Measurements from ENCODE around the gene TSPOAP1. TPM values are rescaled to one million over a fixed set of nuclear protein-coding genes. Genes with fewer than 3 reads are reported as not detected.

The TSPOAP1 gene
- total and polyA plus RNA-seq, 4 donors: 22.6 to 123 (median 69.7) TPM

- H3K36me3 ChIP-seq (ENCODE audit: control insufficient read depth, insufficient read depth, low read length): peaks cover 74% of the 10 kb centered on the region
- no peak overlapping the region for H3K27ac ChIP-seq (ENCODE audit: low read depth, low read length)
- no peaks in the 10 kb centered on the region for H3K9me3 ChIP-seq (ENCODE audit: control insufficient read depth, insufficient read depth, low read length)
- H3K4me3 ChIP-seq (ENCODE audit: low read depth, low read length): no peak overlapping the region
- WGBS (ENCODE audit: insufficient coverage): 58% methylated on average over 3 of the region's 5 CpGs
- no peaks in the 10 kb centered on the region for H3K27me3 ChIP-seq (ENCODE audit: control insufficient read depth, insufficient read depth, low read length)
- H3K4me1 ChIP-seq (ENCODE audit: control insufficient read depth, insufficient read depth, low read length): no peaks in the 10 kb centered on the region
- peak in 2 of 6 donors; percentile 16 to 35 for DNase-seq (ENCODE audit: low read depth in 4 of 6, low spot score in 6 of 6)
Measured at GRCh38 chr17:58317421-58318064, 11.1 kb downstream of the TSPOAP1 start.

DNA sequence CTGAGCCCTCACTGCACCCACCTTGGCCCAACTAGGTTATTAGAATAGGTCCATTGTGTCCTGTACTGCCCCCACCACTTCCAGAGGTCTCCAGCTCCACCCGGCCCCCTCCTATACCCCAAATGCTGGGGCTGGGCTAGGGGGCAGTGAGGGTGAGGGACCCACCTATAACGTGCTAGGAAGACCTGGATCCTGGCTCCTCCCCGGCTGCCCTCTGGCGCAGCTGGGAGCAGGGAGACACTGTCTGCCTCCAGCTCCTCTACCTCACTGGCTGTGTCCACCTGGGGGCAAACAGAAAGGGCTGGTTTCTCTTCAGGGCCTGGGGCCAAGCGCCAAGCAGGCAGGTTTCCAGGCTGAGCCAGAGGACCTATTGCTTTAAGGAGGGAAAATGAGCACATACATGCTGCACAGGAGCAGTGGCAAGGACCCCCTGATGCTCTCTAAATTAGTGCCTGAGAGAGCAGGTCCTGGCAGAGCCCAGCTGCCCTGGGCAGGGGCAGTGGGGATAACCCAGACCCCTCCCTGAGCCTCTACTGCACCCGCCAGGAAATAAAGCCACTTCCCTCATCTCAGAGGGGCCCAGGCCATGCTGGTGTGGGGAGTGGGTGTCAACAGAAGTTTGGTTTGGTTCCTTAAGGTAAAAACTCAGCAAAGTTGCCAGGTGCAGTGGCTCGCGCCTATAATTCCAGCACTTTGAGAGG lies 12.2 kb downstream of the TSPOAP1 start:
- 96% methylated on average over 6 of the region's 8 CpGs for WGBS (ENCODE audit: insufficient coverage)
- DNase-seq (ENCODE audit: low read depth in 4 of 6, low spot score in 6 of 6): no peak
- peaks cover 74% of the 10 kb centered on the region for H3K36me3 ChIP-seq (ENCODE audit: control insufficient read depth, insufficient read depth, low read length)
- H3K9me3 ChIP-seq (ENCODE audit: control insufficient read depth, insufficient read depth, low read length): no peaks in the 10 kb centered on the region
- H3K4me3 ChIP-seq (ENCODE audit: low read depth, low read length): no peak overlapping the region
- H3K27me3 ChIP-seq (ENCODE audit: control insufficient read depth, insufficient read depth, low read length): no peaks in the 10 kb centered on the region
- H3K27ac ChIP-seq (ENCODE audit: low read depth, low read length): no peak overlapping the region
- no peaks in the 10 kb centered on the region for H3K4me1 ChIP-seq (ENCODE audit: control insufficient read depth, insufficient read depth, low read length)

GRCh38 chr17:58315750-58316149 lies 12.8 kb downstream of the TSPOAP1 start:
- no peak for DNase-seq (ENCODE audit: low read depth in 4 of 6, low spot score in 6 of 6)
- WGBS (ENCODE audit: insufficient coverage): no CpG with 5 or more reads among the region's 4 CpGs
- peaks cover 79% of the 10 kb centered on the region for H3K36me3 ChIP-seq (ENCODE audit: control insufficient read depth, insufficient read depth, low read length)

DNA sequence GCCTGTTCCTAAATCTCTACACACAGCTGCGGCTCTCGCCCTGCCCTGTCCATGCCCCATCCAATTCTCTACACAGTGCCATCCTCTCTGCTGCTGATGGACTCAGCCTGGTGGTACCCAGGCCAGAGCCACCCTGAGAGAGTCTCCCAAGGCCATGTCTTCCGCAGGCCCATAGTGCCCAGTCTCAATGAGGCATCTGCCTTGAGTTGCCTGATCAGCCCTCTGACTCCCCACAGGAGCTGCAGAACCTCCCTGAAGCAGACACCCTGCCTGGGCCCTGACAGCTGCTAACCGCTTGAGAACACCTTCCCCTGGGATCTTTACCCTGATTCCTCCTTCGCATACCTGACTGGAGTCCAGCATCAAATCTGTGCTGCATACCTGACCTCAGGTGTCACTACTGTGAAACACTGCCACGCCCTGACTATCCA lies 13.3 kb downstream of the TSPOAP1 start:
- H3K36me3 ChIP-seq (ENCODE audit: control insufficient read depth, insufficient read depth, low read length): peaks cover 79% of the 10 kb centered on the region
- no peak for DNase-seq (ENCODE audit: low read depth in 4 of 6, low spot score in 6 of 6)
- no peaks in the 10 kb centered on the region for H3K9me3 ChIP-seq (ENCODE audit: control insufficient read depth, insufficient read depth, low read length)
- H3K27me3 ChIP-seq (ENCODE audit: control insufficient read depth, insufficient read depth, low read length): no peaks in the 10 kb centered on the region
- 99% methylated on average over 6 of the region's 6 CpGs for WGBS (ENCODE audit: insufficient coverage)
- no peak overlapping the region for H3K4me3 ChIP-seq (ENCODE audit: low read depth, low read length)
- no peaks in the 10 kb centered on the region for H3K4me1 ChIP-seq (ENCODE audit: control insufficient read depth, insufficient read depth, low read length)
- H3K27ac ChIP-seq (ENCODE audit: low read depth, low read length): no peak overlapping the region

More at GRCh38 chr17:58315750-58316149, 12.8 kb downstream of the TSPOAP1 start:
- Histone ChIP-seq H3K4me1 (ENCODE audit: control insufficient read depth, insufficient read depth, low read length) (no peaks in the 10 kb centered on the region), H3K4me3 (ENCODE audit: low read depth, low read length) (no peak overlapping the region), H3K27me3 (ENCODE audit: control insufficient read depth, insufficient read depth, low read length) (no peaks in the 10 kb centered on the region), H3K27ac (ENCODE audit: low read depth, low read length) (no peak overlapping the region), H3K9me3 (ENCODE audit: control insufficient read depth, insufficient read depth, low read length) (no peaks in the 10 kb centered on the region)

- 62% methylated on average over 2 of the region's 6 CpGs for WGBS (ENCODE audit: insufficient coverage)
- Histone ChIP-seq H3K4me3 (ENCODE audit: low read depth, low read length) (no peak overlapping the region), H3K27ac (ENCODE audit: low read depth, low read length) (no peak overlapping the region), H3K36me3 (ENCODE audit: control insufficient read depth, insufficient read depth, low read length) (peaks cover 79% of the 10 kb centered on the region), H3K4me1 (ENCODE audit: control insufficient read depth, insufficient read depth, low read length) (no peaks in the 10 kb centered on the region), H3K9me3 (ENCODE audit: control insufficient read depth, insufficient read depth, low read length) (no peaks in the 10 kb centered on the region), H3K27me3 (ENCODE audit: control insufficient read depth, insufficient read depth, low read length) (no peaks in the 10 kb centered on the region)
- no peak for DNase-seq (ENCODE audit: low read depth in 4 of 6, low spot score in 6 of 6)
Measured at GRCh38 chr17:58314706-58315015, 13.9 kb downstream of the TSPOAP1 start.

DNA sequence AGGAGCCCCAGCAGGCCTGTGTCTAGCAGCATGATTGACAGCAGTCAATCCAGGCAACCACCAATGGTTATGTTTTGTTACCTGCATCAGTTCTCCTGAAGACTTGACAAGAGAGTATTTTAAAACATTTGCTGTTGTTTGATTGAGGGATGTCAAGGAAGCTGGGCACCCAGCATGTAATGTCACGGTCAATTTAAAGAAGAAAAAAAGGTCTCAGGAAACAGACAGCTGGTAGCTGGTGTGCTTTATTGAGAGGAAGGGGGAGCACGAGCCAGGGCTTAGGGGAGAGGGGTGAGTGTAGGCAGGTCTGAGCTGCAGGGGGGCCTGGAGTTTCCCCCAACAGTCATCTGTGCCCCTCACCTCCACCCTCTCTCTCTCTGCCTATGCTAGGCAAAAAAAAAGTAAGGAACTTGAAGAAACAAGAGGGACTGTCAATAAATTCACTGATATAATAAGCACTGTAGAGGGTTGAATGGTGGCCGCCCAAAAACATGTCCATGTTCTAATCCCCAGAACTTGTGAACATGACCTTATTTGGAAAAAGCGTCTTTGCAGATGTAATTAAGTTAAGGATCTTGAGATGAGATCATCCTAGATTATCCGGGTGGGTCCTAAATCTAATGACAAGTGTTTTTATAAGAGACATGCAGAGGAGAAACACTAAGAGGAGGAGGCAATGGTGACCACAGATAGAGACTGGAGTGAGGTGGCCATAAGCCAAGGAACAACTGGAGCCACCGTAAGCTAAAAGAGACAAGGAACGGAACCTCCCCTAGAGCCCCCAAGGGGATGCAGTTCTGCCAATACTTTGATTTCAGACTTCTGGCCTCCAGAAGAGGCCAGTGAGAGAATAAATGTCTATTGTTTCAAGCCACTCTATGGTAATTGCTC lies 14.5 kb downstream of the TSPOAP1 start:
- DNase-seq (ENCODE audit: low read depth in 4 of 6, low spot score in 6 of 6): no peak
- no peak overlapping the region for H3K4me3 ChIP-seq (ENCODE audit: low read depth, low read length)
- no peaks in the 10 kb centered on the region for H3K9me3 ChIP-seq (ENCODE audit: control insufficient read depth, insufficient read depth, low read length)
- no peaks in the 10 kb centered on the region for H3K4me1 ChIP-seq (ENCODE audit: control insufficient read depth, insufficient read depth, low read length)
- H3K27me3 ChIP-seq (ENCODE audit: control insufficient read depth, insufficient read depth, low read length): no peaks in the 10 kb centered on the region
- H3K27ac ChIP-seq (ENCODE audit: low read depth, low read length): no peak overlapping the region
- peaks cover 79% of the 10 kb centered on the region for H3K36me3 ChIP-seq (ENCODE audit: control insufficient read depth, insufficient read depth, low read length)
- WGBS (ENCODE audit: insufficient coverage): 79% methylated on average over 4 of the region's 7 CpGs

DNA sequence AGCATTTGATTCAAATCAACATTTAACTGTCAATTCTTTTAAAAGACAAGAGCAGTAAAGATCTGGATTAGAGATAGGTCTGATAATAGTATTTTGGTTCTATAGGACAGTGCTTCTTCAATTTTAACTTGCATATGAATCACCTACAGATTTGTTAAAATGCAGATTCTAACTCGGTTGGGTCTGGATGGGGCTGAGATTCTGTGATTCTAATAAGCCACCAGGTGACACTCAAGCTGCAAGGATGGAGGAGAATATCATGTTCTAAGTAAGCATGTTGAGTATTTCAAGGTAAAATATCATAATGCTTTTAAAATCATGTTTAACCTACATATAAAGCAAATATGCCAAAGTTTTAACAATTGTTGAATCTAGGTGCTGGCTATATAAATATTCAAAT lies 15.8 kb downstream of the TSPOAP1 start:
- H3K36me3 ChIP-seq (ENCODE audit: control insufficient read depth, insufficient read depth, low read length): peaks cover 79% of the 10 kb centered on the region
- H3K27me3 ChIP-seq (ENCODE audit: control insufficient read depth, insufficient read depth, low read length): no peaks in the 10 kb centered on the region
- no peak overlapping the region for H3K4me3 ChIP-seq (ENCODE audit: low read depth, low read length)
- no peaks in the 10 kb centered on the region for H3K4me1 ChIP-seq (ENCODE audit: control insufficient read depth, insufficient read depth, low read length)
- DNase-seq (ENCODE audit: low read depth in 4 of 6, low spot score in 6 of 6): no peak
- no peak overlapping the region for H3K27ac ChIP-seq (ENCODE audit: low read depth, low read length)
- H3K9me3 ChIP-seq (ENCODE audit: control insufficient read depth, insufficient read depth, low read length): no peaks in the 10 kb centered on the region
- no CpG with 5 or more reads among the region's 1 CpG for WGBS (ENCODE audit: insufficient coverage)

DNA sequence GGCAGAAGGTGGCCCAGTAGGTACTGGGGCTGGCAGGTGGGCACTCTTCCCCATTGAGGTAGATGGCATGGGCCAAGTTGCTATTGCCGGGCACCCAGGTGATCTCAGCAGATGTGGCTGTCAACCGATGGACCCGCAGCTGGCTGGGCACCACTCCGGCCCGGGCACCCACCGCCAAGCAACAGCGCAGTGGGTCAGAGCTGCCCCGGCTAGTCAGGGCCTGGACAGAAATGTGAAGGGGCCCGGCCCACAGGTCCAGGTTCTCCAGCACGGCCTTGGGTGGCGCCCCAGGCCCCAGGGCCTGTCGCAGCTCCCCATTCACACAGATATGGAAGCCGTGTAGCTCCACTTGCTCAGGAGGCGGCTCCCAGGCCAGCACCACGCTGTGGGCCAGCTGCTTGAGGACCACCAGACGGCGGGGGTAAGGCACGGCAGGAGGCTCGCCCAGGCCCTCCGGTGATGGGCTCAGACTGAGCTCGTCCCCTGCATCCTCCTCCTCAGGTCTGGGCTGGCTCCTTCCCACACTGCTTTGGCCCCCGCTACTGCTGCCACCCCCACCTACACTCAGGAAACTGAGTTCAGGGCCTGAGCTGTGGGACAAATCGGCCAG lies 16.5 kb downstream of the TSPOAP1 start:
- WGBS (ENCODE audit: insufficient coverage): 81% methylated on average over 21 of the region's 23 CpGs
- Histone ChIP-seq H3K27ac (ENCODE audit: low read depth, low read length) (no peak overlapping the region), H3K36me3 (ENCODE audit: control insufficient read depth, insufficient read depth, low read length) (peaks cover 80% of the 10 kb centered on the region), H3K4me1 (ENCODE audit: control insufficient read depth, insufficient read depth, low read length) (no peaks in the 10 kb centered on the region), H3K9me3 (ENCODE audit: control insufficient read depth, insufficient read depth, low read length) (no peaks in the 10 kb centered on the region), H3K4me3 (ENCODE audit: low read depth, low read length) (no peak overlapping the region), H3K27me3 (ENCODE audit: control insufficient read depth, insufficient read depth, low read length) (no peaks in the 10 kb centered on the region)
- DNase-seq (ENCODE audit: low read depth in 4 of 6, low spot score in 6 of 6): no peak

DNA sequence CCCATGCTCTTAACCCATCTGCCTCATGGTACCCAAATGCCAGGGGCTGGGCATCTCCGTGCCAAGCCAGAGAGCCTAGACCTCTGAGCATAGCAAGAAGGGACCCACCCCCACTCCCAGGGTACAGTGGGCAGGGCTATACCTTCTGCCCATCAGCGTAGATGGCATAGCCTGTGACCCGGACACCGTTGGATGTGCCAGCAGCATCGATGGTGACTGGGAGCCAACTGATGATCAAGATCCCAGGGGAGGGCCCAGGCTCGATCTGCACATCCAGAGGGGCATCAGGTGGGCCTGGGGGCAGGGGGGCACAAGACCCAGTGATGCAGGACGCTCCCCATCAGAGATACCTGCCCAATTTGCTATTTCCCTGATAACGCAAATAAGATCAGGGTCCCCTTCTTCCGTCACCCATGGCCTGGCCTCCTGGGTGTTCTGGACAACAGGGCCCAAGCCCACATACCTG lies 17.1 kb downstream of the TSPOAP1 start:
- Histone ChIP-seq H3K27me3 (ENCODE audit: control insufficient read depth, insufficient read depth, low read length) (no peaks in the 10 kb centered on the region), H3K36me3 (ENCODE audit: control insufficient read depth, insufficient read depth, low read length) (peaks cover 81% of the 10 kb centered on the region), H3K4me3 (ENCODE audit: low read depth, low read length) (no peak overlapping the region), H3K4me1 (ENCODE audit: control insufficient read depth, insufficient read depth, low read length) (no peaks in the 10 kb centered on the region), H3K27ac (ENCODE audit: low read depth, low read length) (no peak overlapping the region), H3K9me3 (ENCODE audit: control insufficient read depth, insufficient read depth, low read length) (no peaks in the 10 kb centered on the region)
- DNase-seq (ENCODE audit: low read depth in 4 of 6, low spot score in 6 of 6): no peak
- WGBS (ENCODE audit: insufficient coverage): 86% methylated on average over 9 of the region's 9 CpGs

Measured in spinal cord (tissue), 10 donors.